ENCODE results near the gene PELI2. TPM values are rescaled to one million over a fixed set of nuclear protein-coding genes. Genes with fewer than 3 reads are reported as not detected.

Gene PELI2
- total RNA-seq, 1 experiment from 2014 or later = 19.5 TPM

- no TSS peak for BruUV-seq (replicated peaks)
- CTCF ChIA-PET = no interaction called here
- H3K4me3 Mint-ChIP-seq (ENCODE audit: low read depth, unreplicated experiment) = no peak overlapping the region
- no peak for DNase-seq
- H3K36me3 Mint-ChIP-seq (ENCODE audit: insufficient read depth, unreplicated experiment) = no peaks in the 10 kb centered on the region
- H3K4me1 Mint-ChIP-seq (ENCODE audit: low read depth, unreplicated experiment) = no peaks in the 10 kb centered on the region
- H3K27ac Mint-ChIP-seq (ENCODE audit: unreplicated experiment) = no peak overlapping the region
- no peaks in the 10 kb centered on the region for H3K27me3 Mint-ChIP-seq (ENCODE audit: unreplicated experiment)
- intact Hi-C loops (cut with micrococcal nuclease; ENCODE audit: unreplicated experiment) = no loop called here
- no peak for TF ChIP-seq CTCF (IDR thresholded peaks at IDR 0.05; ENCODE audit: unreplicated experiment)
- H3K9me3 Mint-ChIP-seq (ENCODE audit: low read depth, unreplicated experiment) = no peaks in the 10 kb centered on the region
Measured at GRCh38 chr14:56313789-56314188, 195.6 kb downstream of the PELI2 start.

GRCh38 chr14:56318393-56319115 is 200.3 kb downstream of the PELI2 start:
- CTCF ChIA-PET = no interaction called here
- no peak overlapping the region for H3K27ac Mint-ChIP-seq (ENCODE audit: unreplicated experiment)
- intact Hi-C loops (cut with micrococcal nuclease; ENCODE audit: unreplicated experiment) = no loop called here
- H3K4me1 Mint-ChIP-seq (ENCODE audit: low read depth, unreplicated experiment) = no peaks in the 10 kb centered on the region
- peaks cover 2% of the 10 kb centered on the region for H3K9me3 Mint-ChIP-seq (ENCODE audit: low read depth, unreplicated experiment)
- no peaks in the 10 kb centered on the region for H3K27me3 Mint-ChIP-seq (ENCODE audit: unreplicated experiment)
- H3K36me3 Mint-ChIP-seq (ENCODE audit: insufficient read depth, unreplicated experiment) = no peaks in the 10 kb centered on the region
- no peak for TF ChIP-seq CTCF (IDR thresholded peaks at IDR 0.05; ENCODE audit: unreplicated experiment)
- BruUV-seq (replicated peaks) = no TSS peak
- H3K4me3 Mint-ChIP-seq (ENCODE audit: low read depth, unreplicated experiment) = no peak overlapping the region
- no peak for DNase-seq

- no peak for TF ChIP-seq CTCF (IDR thresholded peaks at IDR 0.05; ENCODE audit: unreplicated experiment)
- DNase-seq = no peak
Measured at GRCh38 chr14:56321861-56322260, 203.7 kb downstream of the PELI2 start.

GRCh38 chr14:56322531-56322930 is 204.3 kb downstream of the PELI2 start:
- H3K36me3 Mint-ChIP-seq (ENCODE audit: insufficient read depth, unreplicated experiment) = no peaks in the 10 kb centered on the region
- H3K27me3 Mint-ChIP-seq (ENCODE audit: unreplicated experiment) = no peaks in the 10 kb centered on the region
- peaks cover 2% of the 10 kb centered on the region for H3K9me3 Mint-ChIP-seq (ENCODE audit: low read depth, unreplicated experiment)
- no peak overlapping the region for H3K4me3 Mint-ChIP-seq (ENCODE audit: low read depth, unreplicated experiment)
- CTCF ChIA-PET = no interaction called here
- H3K27ac Mint-ChIP-seq (ENCODE audit: unreplicated experiment) = no peak overlapping the region
- BruUV-seq (replicated peaks) = no TSS peak
- intact Hi-C loops (cut with micrococcal nuclease; ENCODE audit: unreplicated experiment) = no loop called here
- TF ChIP-seq CTCF (IDR thresholded peaks at IDR 0.05; ENCODE audit: unreplicated experiment) = no peak
- no peaks in the 10 kb centered on the region for H3K4me1 Mint-ChIP-seq (ENCODE audit: low read depth, unreplicated experiment)
- DNase-seq = no peak

More at GRCh38 chr14:56321861-56322260, 203.7 kb downstream of the PELI2 start:
- intact Hi-C loops (cut with micrococcal nuclease; ENCODE audit: unreplicated experiment) = no loop called here
- H3K27ac Mint-ChIP-seq (ENCODE audit: unreplicated experiment) = no peak overlapping the region
- BruUV-seq (replicated peaks) = no TSS peak
- H3K4me1 Mint-ChIP-seq (ENCODE audit: low read depth, unreplicated experiment) = no peaks in the 10 kb centered on the region
- H3K4me3 Mint-ChIP-seq (ENCODE audit: low read depth, unreplicated experiment) = no peak overlapping the region
- CTCF ChIA-PET = no interaction called here
- no peaks in the 10 kb centered on the region for H3K27me3 Mint-ChIP-seq (ENCODE audit: unreplicated experiment)
- H3K9me3 Mint-ChIP-seq (ENCODE audit: low read depth, unreplicated experiment) = peaks cover 2% of the 10 kb centered on the region
- no peaks in the 10 kb centered on the region for H3K36me3 Mint-ChIP-seq (ENCODE audit: insufficient read depth, unreplicated experiment)
